ENCODE results near the gene LYZL4.

The LYZL4 gene

DNA sequence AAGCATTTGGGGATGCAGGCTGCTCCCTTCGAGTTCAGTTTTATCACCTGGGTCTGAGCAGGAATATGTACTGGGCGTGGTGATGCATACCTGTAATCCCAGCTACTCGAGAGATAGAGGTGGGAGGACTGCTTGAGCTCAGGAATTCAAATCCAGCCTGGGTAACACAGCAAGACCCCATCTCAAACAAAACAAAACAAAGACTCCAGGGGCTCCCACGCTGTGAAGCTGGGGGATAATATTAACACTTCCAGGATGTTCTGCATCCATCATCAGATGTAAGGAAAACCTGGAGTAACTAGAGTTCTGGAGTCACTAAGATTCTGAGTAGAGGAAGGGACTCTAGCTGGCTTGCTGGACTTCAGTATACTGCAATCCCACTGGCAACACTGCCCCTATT, 40.6 kb downstream of the LYZL4 start:
- no peaks in the 10 kb centered on the region for H3K79me2 ChIP-seq (ENCODE audit: control insufficient read depth, insufficient read depth, low read length, poor library complexity)
- H3K4ac ChIP-seq (ENCODE audit: low read depth, low read length) = no peak overlapping the region
- H3K18ac ChIP-seq (ENCODE audit: low read length) = no peak overlapping the region
- peaks cover 6 to 8% of the 10 kb centered on the region in 2 experiments for H3K4me1 ChIP-seq (ENCODE audit: control insufficient read depth in 1 of 2, insufficient read depth in 2 of 2, low read length in 2 of 2)
- WGBS (ENCODE audit: extremely low coverage, insufficient coverage, insufficient read length) = no CpG with 5 or more reads among the region's 4 CpGs
- DNase-seq = no peak
- H4K8ac ChIP-seq (ENCODE audit: low read depth, low read length) = no peak overlapping the region
- H3K4me2 ChIP-seq (ENCODE audit: low read length) = no peak overlapping the region
- H3K23ac ChIP-seq (ENCODE audit: low read length) = no peak overlapping the region
- no peak overlapping the region for H2BK12ac ChIP-seq (ENCODE audit: low read length)
- H3K27me3 ChIP-seq (ENCODE audit: insufficient read depth, low read length) = no peaks in the 10 kb centered on the region
- H2AFZ ChIP-seq (ENCODE audit: insufficient read depth, low read length, poor library complexity) = no peak overlapping the region
- no peak overlapping the region for H3K27ac ChIP-seq (ENCODE audit: low read depth, low read length)
- H3K14ac ChIP-seq (ENCODE audit: low read length) = no peak overlapping the region
- H2BK5ac ChIP-seq (ENCODE audit: low read depth, low read length, poor library complexity) = no peak overlapping the region
- H3K9me3 ChIP-seq (ENCODE audit: insufficient read depth, low read depth, low read length) = peaks cover 2% of the 10 kb centered on the region
- no peak overlapping the region for H4K12ac ChIP-seq (ENCODE audit: low read depth, low read length)
- H2BK120ac ChIP-seq (ENCODE audit: insufficient read depth, low read length, poor library complexity) = no peak overlapping the region
- H4K91ac ChIP-seq (ENCODE audit: low read depth, low read length) = no peak overlapping the region
- no peak overlapping the region for H2AK5ac ChIP-seq (ENCODE audit: low read length)
- H3K36me3 ChIP-seq (ENCODE audit: control insufficient read depth in 1 of 2, insufficient read depth in 2 of 2, low read length in 2 of 2) = no peaks in the 10 kb centered on the region
- H3K9ac ChIP-seq (ENCODE audit: low read length) = no peak overlapping the region
- H3K4me3 ChIP-seq (ENCODE audit: low read depth, low read length) = no peak overlapping the region
- no peaks in the 10 kb centered on the region for H3K79me1 ChIP-seq (ENCODE audit: low read length)

DNA sequence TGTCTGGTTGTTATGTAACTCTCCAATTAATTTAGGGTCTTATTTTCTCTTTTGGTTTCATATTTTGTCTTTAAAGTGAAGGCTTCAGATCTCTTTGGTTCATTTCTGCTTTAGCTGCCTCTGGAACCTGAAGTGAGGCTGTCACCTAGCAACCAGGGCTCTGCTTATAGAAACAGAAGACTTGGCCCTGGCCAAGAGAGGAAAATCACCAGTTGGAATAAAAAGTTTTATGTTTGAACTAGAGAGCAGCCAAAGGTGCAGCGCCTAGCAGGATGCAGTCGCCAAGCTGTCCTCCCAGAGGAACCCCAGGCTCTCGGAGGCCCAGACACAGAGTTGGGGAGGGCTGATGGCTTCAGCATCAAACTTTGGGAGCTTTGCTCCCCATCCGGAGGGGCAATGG, 41.1 kb downstream of the LYZL4 start:
- Histone ChIP-seq H3K18ac (ENCODE audit: low read length) (no peak overlapping the region), H3K23ac (ENCODE audit: low read length) (no peak overlapping the region), H2AFZ (ENCODE audit: insufficient read depth, low read length, poor library complexity) (no peak overlapping the region), H2BK5ac (ENCODE audit: low read depth, low read length, poor library complexity) (no peak overlapping the region), H3K9ac (ENCODE audit: low read length) (no peak overlapping the region), H3K4me1 (ENCODE audit: control insufficient read depth in 1 of 2, insufficient read depth in 2 of 2, low read length in 2 of 2) (peaks cover 6 to 8% of the 10 kb centered on the region in 2 experiments), H2AK5ac (ENCODE audit: low read length) (no peak overlapping the region), H3K79me1 (ENCODE audit: low read length) (no peaks in the 10 kb centered on the region), H3K4me2 (ENCODE audit: low read length) (no peak overlapping the region), H3K14ac (ENCODE audit: low read length) (no peak overlapping the region), H2BK120ac (ENCODE audit: insufficient read depth, low read length, poor library complexity) (no peak overlapping the region), H4K12ac (ENCODE audit: low read depth, low read length) (no peak overlapping the region), H3K36me3 (ENCODE audit: control insufficient read depth in 1 of 2, insufficient read depth in 2 of 2, low read length in 2 of 2) (no peaks in the 10 kb centered on the region), H3K79me2 (ENCODE audit: control insufficient read depth, insufficient read depth, low read length, poor library complexity) (no peaks in the 10 kb centered on the region), H3K4ac (ENCODE audit: low read depth, low read length) (no peak overlapping the region), H4K8ac (ENCODE audit: low read depth, low read length) (no peak overlapping the region), H4K91ac (ENCODE audit: low read depth, low read length) (no peak overlapping the region), H3K27me3 (ENCODE audit: insufficient read depth, low read length) (no peaks in the 10 kb centered on the region), H2BK12ac (ENCODE audit: low read length) (no peak overlapping the region), H3K4me3 (ENCODE audit: low read depth, low read length) (no peak overlapping the region), H3K9me3 (ENCODE audit: insufficient read depth, low read depth, low read length) (peaks cover 2% of the 10 kb centered on the region), H3K27ac (ENCODE audit: low read depth, low read length) (no peak overlapping the region)
- WGBS (ENCODE audit: extremely low coverage, insufficient coverage, insufficient read length) = no CpG with 5 or more reads among the region's 4 CpGs
- peak in 1 of 2 donors; percentile 4 for DNase-seq

DNA sequence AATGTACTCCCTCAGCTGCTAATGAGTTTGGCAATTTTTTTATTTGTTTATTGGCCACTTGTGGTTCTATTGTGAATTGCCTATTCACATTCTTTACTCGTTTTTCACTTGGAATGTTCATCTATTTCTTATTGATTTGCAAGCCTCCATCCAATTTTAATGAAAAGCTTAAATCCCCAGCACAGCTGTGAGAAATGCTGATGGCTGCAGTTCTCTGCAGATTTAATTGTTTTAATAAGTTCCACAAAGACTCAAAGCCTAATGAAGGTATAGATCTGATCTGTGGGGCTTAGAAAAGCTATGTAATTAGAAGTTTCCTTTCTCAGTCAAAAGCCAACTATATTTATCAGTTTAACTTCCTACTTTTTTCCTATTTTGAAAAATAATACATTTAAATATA, 41.5 kb downstream of the LYZL4 start:
- Histone ChIP-seq H3K79me2 (ENCODE audit: control insufficient read depth, insufficient read depth, low read length, poor library complexity) (no peaks in the 10 kb centered on the region), H2AK5ac (ENCODE audit: low read length) (no peak overlapping the region), H4K12ac (ENCODE audit: low read depth, low read length) (no peak overlapping the region), H4K91ac (ENCODE audit: low read depth, low read length) (no peak overlapping the region), H3K4me1 (ENCODE audit: control insufficient read depth in 1 of 2, insufficient read depth in 2 of 2, low read length in 2 of 2) (peaks cover 6 to 8% of the 10 kb centered on the region in 2 experiments), H3K18ac (ENCODE audit: low read length) (no peak overlapping the region), H4K8ac (ENCODE audit: low read depth, low read length) (no peak overlapping the region), H3K4ac (ENCODE audit: low read depth, low read length) (no peak overlapping the region), H3K4me3 (ENCODE audit: low read depth, low read length) (no peak overlapping the region), H3K36me3 (ENCODE audit: control insufficient read depth in 1 of 2, insufficient read depth in 2 of 2, low read length in 2 of 2) (no peaks in the 10 kb centered on the region), H3K9me3 (ENCODE audit: insufficient read depth, low read depth, low read length) (peaks cover 2% of the 10 kb centered on the region), H2AFZ (ENCODE audit: insufficient read depth, low read length, poor library complexity) (no peak overlapping the region), H3K9ac (ENCODE audit: low read length) (no peak overlapping the region), H3K79me1 (ENCODE audit: low read length) (no peaks in the 10 kb centered on the region), H3K23ac (ENCODE audit: low read length) (no peak overlapping the region), H3K27ac (ENCODE audit: low read depth, low read length) (no peak overlapping the region), H3K4me2 (ENCODE audit: low read length) (no peak overlapping the region), H3K27me3 (ENCODE audit: insufficient read depth, low read length) (no peaks in the 10 kb centered on the region), H2BK120ac (ENCODE audit: insufficient read depth, low read length, poor library complexity) (no peak overlapping the region), H2BK5ac (ENCODE audit: low read depth, low read length, poor library complexity) (no peak overlapping the region), H3K14ac (ENCODE audit: low read length) (no peak overlapping the region), H2BK12ac (ENCODE audit: low read length) (no peak overlapping the region)
- WGBS (ENCODE audit: extremely low coverage, insufficient coverage, insufficient read length) = no CpG with 5 or more reads among the region's 1 CpG
- no peak for DNase-seq

DNA sequence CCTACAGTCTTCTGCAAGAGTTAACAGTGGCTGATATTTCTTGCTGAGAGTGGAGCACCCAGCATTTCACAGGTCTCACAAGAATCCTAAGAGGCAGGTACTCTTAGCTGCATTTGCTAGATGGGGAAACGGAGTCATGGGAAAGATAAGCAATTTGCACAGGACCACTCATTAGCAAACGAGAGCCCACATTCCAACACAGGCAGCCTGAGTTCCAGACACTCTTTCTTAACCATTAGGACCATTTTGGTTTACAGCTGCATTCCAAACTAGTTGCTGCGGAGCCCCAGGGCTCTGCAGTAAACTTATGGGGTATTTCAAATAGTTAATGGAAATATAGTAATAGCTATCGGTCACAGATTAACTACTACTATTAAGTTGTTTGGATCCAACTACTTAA, 42.5 kb downstream of the LYZL4 start:
- Histone ChIP-seq H4K8ac (ENCODE audit: low read depth, low read length) (no peak overlapping the region), H3K27me3 (ENCODE audit: insufficient read depth, low read length) (no peaks in the 10 kb centered on the region), H3K79me1 (ENCODE audit: low read length) (no peaks in the 10 kb centered on the region), H3K4me1 (ENCODE audit: control insufficient read depth in 1 of 2, insufficient read depth in 2 of 2, low read length in 2 of 2) (peaks cover 6 to 8% of the 10 kb centered on the region in 2 experiments), H3K4me2 (ENCODE audit: low read length) (no peak overlapping the region), H4K91ac (ENCODE audit: low read depth, low read length) (no peak overlapping the region), H3K36me3 (ENCODE audit: control insufficient read depth in 1 of 2, insufficient read depth in 2 of 2, low read length in 2 of 2) (no peaks in the 10 kb centered on the region), H2BK5ac (ENCODE audit: low read depth, low read length, poor library complexity) (no peak overlapping the region), H2AFZ (ENCODE audit: insufficient read depth, low read length, poor library complexity) (no peak overlapping the region), H3K27ac (ENCODE audit: low read depth, low read length) (no peak overlapping the region), H3K79me2 (ENCODE audit: control insufficient read depth, insufficient read depth, low read length, poor library complexity) (no peaks in the 10 kb centered on the region), H3K14ac (ENCODE audit: low read length) (no peak overlapping the region), H2AK5ac (ENCODE audit: low read length) (no peak overlapping the region), H3K23ac (ENCODE audit: low read length) (no peak overlapping the region), H3K9me3 (ENCODE audit: insufficient read depth, low read depth, low read length) (peaks cover 2% of the 10 kb centered on the region), H3K18ac (ENCODE audit: low read length) (no peak overlapping the region), H2BK12ac (ENCODE audit: low read length) (no peak overlapping the region), H3K4me3 (ENCODE audit: low read depth, low read length) (no peak overlapping the region), H3K4ac (ENCODE audit: low read depth, low read length) (no peak overlapping the region), H3K9ac (ENCODE audit: low read length) (no peak overlapping the region), H4K12ac (ENCODE audit: low read depth, low read length) (no peak overlapping the region), H2BK120ac (ENCODE audit: insufficient read depth, low read length, poor library complexity) (no peak overlapping the region)
- no peak for DNase-seq
- no CpG with 5 or more reads among the region's 4 CpGs for WGBS (ENCODE audit: extremely low coverage, insufficient coverage, insufficient read length)

All from trophoblast cell (in vitro differentiated cells and primary cell).